IMR-90 (cell line): ENCODE data around the gene KRTCAP2. TPM values are rescaled to one million over a fixed set of nuclear protein-coding genes. Genes with fewer than 3 reads are reported as not detected.

Source experiments
- ATAC-seq: fragments of 200-7000 bp; cut with Tn5 transposase; 2 replicates; pipeline ENCODE4 v1.9.1; 2020; ENCODE audit warnings: low read depth, mild to moderate bottlenecking, moderate library complexity
- BruUV-seq: library from RNA; stranded (reverse); fragments of 400-500 nt; replicated peaks from 2 replicates; lab custom pipeline; 2021; lab: Mats Ljungman, UMichigan
- CTCF ChIA-PET: fragments of 300-600 bp; formaldehyde crosslinking; extraction: SDS; loops from one replicate; lab custom pipeline; 2021; ENCODE audit warnings: antibody characterized with exemption; lab: Yijun Ruan, JAX
- POLR2A ChIA-PET: fragments of 300-600 bp; sonication (Branson Sonifier 250); formaldehyde crosslinking; loops from one replicate; lab custom pipeline; 2022; ENCODE audit warnings: antibody characterized with exemption; ENCODE audit not compliant: unreplicated experiment; lab: Charles Lee
- DNase-seq: peaks from one replicate; pipeline ENCODE4 v3.0.0; 2013
- H2AFZ ChIP-seq: replicated peaks from 2 replicates; pipeline ENCODE3; 2013; ENCODE audit warnings: low read length, mild to moderate bottlenecking; ENCODE audit not compliant: poor library complexity
- H2AK5ac ChIP-seq: 2 replicates; pipeline ENCODE4 v1.6.1; 2013; ENCODE audit warnings: low read depth, low read length, inconsistent platforms
- H2AK9ac ChIP-seq: replicated peaks from 2 replicates; pipeline ENCODE3; 2013; ENCODE audit warnings: mild to moderate bottlenecking, low read depth, low read length, moderate library complexity; ENCODE audit not compliant: poor library complexity
- H2BK120ac ChIP-seq: 2 replicates; pipeline ENCODE4 v1.6.1; 2013; ENCODE audit warnings: low read depth, low read length, inconsistent platforms
- H2BK15ac ChIP-seq: 3 replicates; pipeline ENCODE4 v1.6.1; 2013; ENCODE audit warnings: low read depth, low read length, inconsistent platforms
- H2BK20ac ChIP-seq: 2 replicates; pipeline ENCODE4 v1.6.1; 2013; ENCODE audit warnings: low read depth, mild to moderate bottlenecking, inconsistent platforms, low read length, moderate library complexity
- H2BK5ac ChIP-seq: 2 replicates; pipeline ENCODE4 v1.6.1; 2013; ENCODE audit warnings: mild to moderate bottlenecking, low read depth, low read length, inconsistent platforms; ENCODE audit not compliant: poor library complexity, severe bottlenecking
- H3K14ac ChIP-seq: replicated peaks from 2 replicates; pipeline ENCODE4 v1.6.1; 2013; ENCODE audit warnings: low read depth, low read length, inconsistent platforms
- H3K18ac ChIP-seq: 2 replicates; pipeline ENCODE4 v1.6.1; 2013; ENCODE audit warnings: low read depth, low read length, control low read depth
- H3K23ac ChIP-seq: 2 replicates; pipeline ENCODE4 v1.6.1; 2013; ENCODE audit warnings: low read depth, low read length, inconsistent platforms
- H3K27ac ChIP-seq: 2 replicates; pipeline ENCODE4 v1.5.1; 2013; ENCODE audit warnings: mild to moderate bottlenecking, control low read depth, low read length; ENCODE audit not compliant: insufficient read depth
- H3K27me3 ChIP-seq: 2 replicates; pipeline ENCODE4 v1.6.1; 2013; ENCODE audit warnings: low read length; ENCODE audit not compliant: control insufficient read depth, insufficient read depth
- H3K36me3 ChIP-seq: 2 replicates; pipeline ENCODE4 v1.6.1; 2013; ENCODE audit warnings: low read length, mixed read lengths; ENCODE audit not compliant: control insufficient read depth, insufficient read depth
- H3K4ac ChIP-seq: 2 replicates; pipeline ENCODE4 v1.6.1; 2013; ENCODE audit warnings: low read depth, low read length, inconsistent platforms
- H3K4me1 ChIP-seq: 2 replicates; pipeline ENCODE4 v1.6.1; 2013; ENCODE audit warnings: low read length, mixed read lengths; ENCODE audit not compliant: control insufficient read depth, insufficient read depth
- H3K4me2 ChIP-seq: 2 replicates; pipeline ENCODE4 v1.6.1; 2013; ENCODE audit warnings: low read depth, mild to moderate bottlenecking, control low read depth, low read length, moderate library complexity
- H3K4me3 ChIP-seq: 2 replicates; pipeline ENCODE4 v1.5.1; 2013; ENCODE audit warnings: low read depth, mild to moderate bottlenecking, control low read depth, low read length, moderate library complexity; ENCODE audit not compliant: insufficient read depth
- H3K56ac ChIP-seq: 2 replicates; pipeline ENCODE4 v1.6.1; 2013; ENCODE audit warnings: low read length, inconsistent platforms; ENCODE audit not compliant: insufficient read depth; ENCODE audit errors: extremely low read depth
- H3K79me1 ChIP-seq, 2 experiments: 2 replicates each; pipeline ENCODE4 v1.6.1; 2013; ENCODE audit warnings: low read length in 2 of 2, inconsistent platforms in 1 of 2, low read depth in 1 of 2
- H3K9ac ChIP-seq: 2 replicates; pipeline ENCODE4 v1.6.1; 2013; ENCODE audit warnings: low read depth, low read length, control low read depth
- H3K9me1 ChIP-seq: 2 replicates; pipeline ENCODE4 v1.6.1; 2013; ENCODE audit warnings: low read length, inconsistent platforms; ENCODE audit not compliant: insufficient read depth
- H3K9me3 ChIP-seq: 2 replicates; pipeline ENCODE4 v1.6.1; 2013; ENCODE audit warnings: low read length; ENCODE audit not compliant: control insufficient read depth, insufficient read depth
- H4K20me1 ChIP-seq: 2 replicates; pipeline ENCODE4 v1.6.1; 2013; ENCODE audit warnings: low read length, inconsistent platforms; ENCODE audit not compliant: insufficient read depth
- H4K5ac ChIP-seq: 2 replicates; pipeline ENCODE4 v1.6.1; 2013; ENCODE audit warnings: mild to moderate bottlenecking, low read depth, low read length, control low read depth
- H4K8ac ChIP-seq, 2 experiments: 2 replicates each; pipeline ENCODE4 v1.6.1; 2013; ENCODE audit warnings: low read depth in 2 of 2, low read length in 2 of 2, control low read depth in 1 of 2, inconsistent platforms in 1 of 2
- H4K91ac ChIP-seq: 2 replicates; pipeline ENCODE4 v1.6.1; 2013; ENCODE audit warnings: low read depth, low read length, inconsistent platforms; ENCODE audit not compliant: insufficient read depth
- BHLHE40 ChIP-seq: fragments of 150-350 bp; IDR thresholded peaks from 2 replicates; pipeline ENCODE4 v1.6.1; 2016; ENCODE audit warnings: mild to moderate bottlenecking, low read depth, low read length
- CEBPB ChIP-seq: IDR thresholded peaks from 2 replicates; pipeline ENCODE4 v1.6.1; 2012; ENCODE audit warnings: low read depth, low read length, improper control_type of control experiment
- MXI1 ChIP-seq: IDR thresholded peaks from 2 replicates; pipeline ENCODE4 v1.6.1; 2012; ENCODE audit warnings: low read depth, mild to moderate bottlenecking, low read length, moderate library complexity, borderline replicate concordance
- RCOR1 ChIP-seq: IDR thresholded peaks from 2 replicates; pipeline ENCODE4 v1.6.1; 2012; ENCODE audit warnings: mild to moderate bottlenecking, low read length, improper control_type of control experiment; ENCODE audit not compliant: insufficient replicate concordance
- SMC3 ChIP-seq: fragments of 150-350 bp; IDR thresholded peaks from 2 replicates; pipeline ENCODE4 v1.6.1; 2016; ENCODE audit warnings: low read depth, mild to moderate bottlenecking, antibody characterized with exemption, low read length, moderate library complexity
- USF2 ChIP-seq: fragments of 150-350 bp; IDR thresholded peaks from 2 replicates; pipeline ENCODE4 v1.6.1; 2017; ENCODE audit warnings: mild to moderate bottlenecking, antibody characterized with exemption, low read length, low read depth
- WGBS, 2 experiments: methylation state at CpG; one replicate each; pipeline versions ENCODE4 v1.1.5 to v1.1.7; 2013; ENCODE audit warnings: missing lambda C conversion rate in 2 of 2; ENCODE audit not compliant: insufficient read length in 1 of 2; ENCODE audit errors: extremely low coverage in 2 of 2; 5-methylcytosine and 5-hydroxymethylcytosine counted together
- dilution Hi-C: fragments of 300-500 bp; cut with HindIII; formaldehyde crosslinking; loops from one replicate; pipeline ENCODE4 v1.14.3; 2018; ENCODE audit warnings: low sequenced_read_pairs; ENCODE audit not compliant: unreplicated experiment
- in situ Hi-C: fragments of 300-500 bp; cut with MboI; formaldehyde crosslinking; loops from 3 replicates; pipeline ENCODE4 v1.14.3; 2019; ENCODE audit warnings: low sequenced_read_pairs, inconsistent platforms, mixed read lengths
- intact Hi-C: fragments of 100-400 bp; cut with micrococcal nuclease; formaldehyde crosslinking; loops from 2 replicates; pipeline ENCODE4 v1.10.0; 2022
- polyA plus RNA-seq, 3 experiments: library from polyadenylated mRNA; depleted of rRNA; stranded (reverse); fragments of >200 nt; gene quantifications; 2 replicates each; pipeline ENCODE4 v1.2.3, GENCODE V29; 2012; ENCODE audit warnings: low replicate concordance in 1 of 3
- total RNA-seq: library from RNA; depleted of rRNA; stranded (reverse); fragments of >200 nt; gene quantifications from 2 replicates; pipeline ENCODE4 v1.2.3, GENCODE V29; 2012

Gene KRTCAP2
- total and polyA plus RNA-seq, 2 of the 4 experiments (the other 2 are of a cell fraction): 76.7 to 232 TPM

- no peak overlapping the region for H2BK5ac ChIP-seq
- intact Hi-C loops: no loop called here
These were observed 51.9 kb downstream of the KRTCAP2 start for GRCh38 chr1:155121249-155121648.

More at GRCh38 chr1:155121249-155121648, 51.9 kb downstream of the KRTCAP2 start:
- no peaks in the 10 kb centered on the region; the same call in 1 of the 2 replicates for H4K20me1 ChIP-seq
- CTCF ChIA-PET: interaction anchor here (0.6 kb wide), 1 partner anchor 84 kb away, joined by 4 read pairs; no protein-coding TSS in a partner anchor
- H3K23ac ChIP-seq: no peak overlapping the region
- H3K9ac ChIP-seq: no peak overlapping the region
- H2AK5ac ChIP-seq: no peak overlapping the region
- H3K27me3 ChIP-seq: peaks cover 55% of the 10 kb centered on the region
- no peak overlapping the region for H2BK120ac ChIP-seq
- H3K14ac ChIP-seq: no peak overlapping the region
- H3K36me3 ChIP-seq: no peaks in the 10 kb centered on the region
- no peak overlapping the region for H3K18ac ChIP-seq
- H3K9me3 ChIP-seq: no peaks in the 10 kb centered on the region
- H2BK15ac ChIP-seq: no peak overlapping the region
- no peaks in the 10 kb centered on the region; the same call in 1 of the 2 replicates for H3K9me1 ChIP-seq
- no peak overlapping the region for H3K4me2 ChIP-seq
- POLR2A ChIA-PET: no interaction called here
- TF ChIP-seq USF2 (no peak), RCOR1 (no peak), CEBPB (no peak), SMC3 (no peak), BHLHE40 (no peak), MXI1 (no peak)
- in situ Hi-C loops: no loop called here
- H3K27ac ChIP-seq: no peak overlapping the region
- dilution Hi-C loops: no loop called here
- WGBS, 2 experiments: 61% methylated on average over 2 of the region's 2 CpGs; no CpG with 5 or more reads in 1 of the 2 experiments
- H2AFZ ChIP-seq: no peak overlapping the region
- no peak overlapping the region for H2AK9ac ChIP-seq
- no TSS peak for BruUV-seq
- H4K91ac ChIP-seq: no peak overlapping the region
- H3K4me1 ChIP-seq: peaks cover 4% of the 10 kb centered on the region; the same call in 1 of the 2 replicates
- no peak overlapping the region for H4K8ac ChIP-seq
- no peak for DNase-seq
- no peaks in the 10 kb centered on the region for H3K79me1 ChIP-seq
- H2BK20ac ChIP-seq: no peak overlapping the region
- no peak overlapping the region for H3K56ac ChIP-seq
- no peak overlapping the region for H3K4ac ChIP-seq
- no peak for ATAC-seq
- H3K4me3 ChIP-seq: no peak overlapping the region
- H4K5ac ChIP-seq: no peak overlapping the region
